Measurements from ENCODE around the gene ZCWPW1. TPM values are rescaled to one million over a fixed set of nuclear protein-coding genes. Genes with fewer than 3 reads are reported as not detected.
"Not testable (repeated sequence)": the region's sequence is repeated elsewhere in the genome, so short reads cannot be mapped to it uniquely, and the experiment has no call there.

ZCWPW1 gene
- total RNA-seq, 2 donors from 2014 or later, result 1.6 to 3.3 TPM

DNA sequence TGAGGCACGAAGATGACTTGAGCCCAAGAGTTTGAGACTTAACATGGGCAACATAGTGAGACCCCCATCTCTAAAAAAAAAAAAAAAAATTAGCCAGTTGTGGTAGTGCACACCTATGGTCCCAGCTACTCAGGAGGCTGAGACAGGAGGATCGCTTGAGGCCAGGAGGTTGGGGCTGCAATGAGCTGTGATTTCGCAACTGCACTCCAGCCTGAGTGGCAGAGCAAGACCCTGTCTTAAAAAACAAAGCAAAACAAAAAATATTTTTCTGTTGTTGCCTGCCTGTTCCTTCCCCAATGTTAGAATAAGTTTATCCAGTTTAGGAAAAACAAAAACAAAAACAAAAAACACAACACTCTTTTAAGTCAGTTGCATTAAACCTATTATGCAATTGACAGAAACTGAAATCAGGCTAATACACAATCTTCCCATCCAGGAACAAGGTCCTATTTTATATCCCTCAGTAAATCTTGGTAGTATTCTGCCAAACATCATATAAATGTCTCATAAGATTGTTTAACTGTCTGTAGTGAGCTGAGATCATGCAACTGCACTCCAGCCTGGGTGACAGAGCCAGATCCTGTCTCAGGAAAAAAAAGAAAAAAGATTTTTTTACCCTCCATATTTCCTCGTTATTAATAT is 50.3 kb downstream of the ZCWPW1 start:
- H3K4me3 ChIP-seq, result no peak overlapping the region
- intact Hi-C loops (cut with DNase I), result no loop called here
- no peaks in the 10 kb centered on the region for H3K27me3 ChIP-seq
- H3K9me3 ChIP-seq, result no peaks in the 10 kb centered on the region
- H3K4me1 ChIP-seq, result no peaks in the 10 kb centered on the region
- ATAC-seq, result no peak
- H3K27ac ChIP-seq, result no peak overlapping the region
- no peak for DNase-seq
- H3K36me3 ChIP-seq (replicated peaks in 1 of 2; ENCODE audit: insufficient read depth in 1 of 2, low read depth in 2 of 2), result no peaks in the 10 kb centered on the region
- 80 to 83% methylated on average over 4 of the region's 4 CpGs for WGBS, 2 donors
- no peak for TF ChIP-seq POLR2A (IDR thresholded peaks at IDR 0.05)
- TF ChIP-seq, protein P1, sequence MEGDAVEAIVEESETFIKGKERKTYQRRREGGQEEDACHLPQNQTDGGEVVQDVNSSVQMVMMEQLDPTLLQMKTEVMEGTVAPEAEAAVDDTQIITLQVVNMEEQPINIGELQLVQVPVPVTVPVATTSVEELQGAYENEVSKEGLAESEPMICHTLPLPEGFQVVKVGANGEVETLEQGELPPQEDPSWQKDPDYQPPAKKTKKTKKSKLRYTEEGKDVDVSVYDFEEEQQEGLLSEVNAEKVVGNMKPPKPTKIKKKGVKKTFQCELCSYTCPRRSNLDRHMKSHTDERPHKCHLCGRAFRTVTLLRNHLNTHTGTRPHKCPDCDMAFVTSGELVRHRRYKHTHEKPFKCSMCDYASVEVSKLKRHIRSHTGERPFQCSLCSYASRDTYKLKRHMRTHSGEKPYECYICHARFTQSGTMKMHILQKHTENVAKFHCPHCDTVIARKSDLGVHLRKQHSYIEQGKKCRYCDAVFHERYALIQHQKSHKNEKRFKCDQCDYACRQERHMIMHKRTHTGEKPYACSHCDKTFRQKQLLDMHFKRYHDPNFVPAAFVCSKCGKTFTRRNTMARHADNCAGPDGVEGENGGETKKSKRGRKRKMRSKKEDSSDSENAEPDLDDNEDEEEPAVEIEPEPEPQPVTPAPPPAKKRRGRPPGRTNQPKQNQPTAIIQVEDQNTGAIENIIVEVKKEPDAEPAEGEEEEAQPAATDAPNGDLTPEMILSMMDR (IDR thresholded peaks at IDR 0.05), result no peak

DNA sequence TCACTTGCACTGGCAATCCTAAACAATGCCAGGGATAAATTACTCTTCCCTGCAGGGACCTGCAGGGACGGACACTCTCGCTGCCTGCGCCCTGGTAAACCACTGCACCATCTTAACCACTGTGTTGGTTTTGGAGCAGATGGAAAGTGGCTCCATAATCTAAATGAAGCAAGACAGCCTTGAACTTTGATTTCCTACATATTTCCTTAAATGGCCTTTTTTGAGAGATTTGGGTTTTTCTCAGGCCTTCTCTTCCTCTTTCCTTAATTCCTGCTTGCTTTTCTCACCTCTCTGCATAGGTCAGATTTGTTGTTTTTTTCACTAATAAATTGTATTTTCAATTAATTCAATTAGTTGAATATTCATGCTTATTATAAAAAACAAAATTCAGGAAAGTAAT is 52.4 kb downstream of the ZCWPW1 start:
- Histone ChIP-seq H3K4me1 (no peaks in the 10 kb centered on the region), H3K27me3 (no peaks in the 10 kb centered on the region), H3K9me3 (no peaks in the 10 kb centered on the region), H3K4me3 (no peak overlapping the region), H3K27ac (no peak overlapping the region), H3K36me3 (replicated peaks in 1 of 2; ENCODE audit: insufficient read depth in 1 of 2, low read depth in 2 of 2) (no peaks in the 10 kb centered on the region)
- no peak for DNase-seq
- no peak for ATAC-seq
- WGBS, 2 donors, result 93% methylated on average over 3 of the region's 3 CpGs
- intact Hi-C loops (cut with DNase I), result no loop called here
- TF ChIP-seq, protein P1 (IDR thresholded peaks at IDR 0.05), result no peak

DNA sequence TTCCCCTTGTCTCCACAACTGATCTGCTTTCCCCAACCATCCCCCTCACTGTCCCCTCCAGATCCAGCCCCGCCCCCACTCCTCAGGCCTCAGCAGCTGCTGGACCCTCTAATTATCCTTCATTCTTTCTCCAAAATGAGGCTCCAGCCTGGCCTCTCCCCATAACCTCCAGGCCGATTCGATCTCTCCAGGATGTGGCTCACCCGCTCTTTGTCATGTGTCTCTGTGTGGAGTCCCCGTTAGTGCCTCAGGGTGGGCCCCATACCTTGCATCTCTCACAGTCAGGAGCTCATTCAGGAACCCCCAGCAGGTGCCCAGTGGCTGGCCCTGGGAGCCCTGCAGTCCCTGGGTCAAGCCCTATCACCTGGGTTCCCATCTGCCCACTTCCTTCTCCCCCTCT is 53.9 kb downstream of the ZCWPW1 start:
- no peak for TF ChIP-seq POLR2A (IDR thresholded peaks at IDR 0.05)
- TF ChIP-seq, protein P1 (IDR thresholded peaks at IDR 0.05), result no peak
- no peak overlapping the region for H3K4me3 ChIP-seq
- no peak for DNase-seq
- WGBS, 2 donors, result 58 to 72% methylated on average over 5 of the region's 5 CpGs
- H3K36me3 ChIP-seq (replicated peaks in 1 of 2; ENCODE audit: insufficient read depth in 1 of 2, low read depth in 2 of 2), result no peaks in the 10 kb centered on the region
- no peak overlapping the region for H3K27ac ChIP-seq
- no peaks in the 10 kb centered on the region for H3K9me3 ChIP-seq
- intact Hi-C loops (cut with DNase I), result no loop called here
- no peaks in the 10 kb centered on the region for H3K27me3 ChIP-seq
- no peak for ATAC-seq
- H3K4me1 ChIP-seq, result no peaks in the 10 kb centered on the region

- H3K27me3 ChIP-seq, result not testable (repeated sequence)
These were observed 54.5 kb downstream of the ZCWPW1 start for GRCh38 chr7:100373870-100374598.

DNA sequence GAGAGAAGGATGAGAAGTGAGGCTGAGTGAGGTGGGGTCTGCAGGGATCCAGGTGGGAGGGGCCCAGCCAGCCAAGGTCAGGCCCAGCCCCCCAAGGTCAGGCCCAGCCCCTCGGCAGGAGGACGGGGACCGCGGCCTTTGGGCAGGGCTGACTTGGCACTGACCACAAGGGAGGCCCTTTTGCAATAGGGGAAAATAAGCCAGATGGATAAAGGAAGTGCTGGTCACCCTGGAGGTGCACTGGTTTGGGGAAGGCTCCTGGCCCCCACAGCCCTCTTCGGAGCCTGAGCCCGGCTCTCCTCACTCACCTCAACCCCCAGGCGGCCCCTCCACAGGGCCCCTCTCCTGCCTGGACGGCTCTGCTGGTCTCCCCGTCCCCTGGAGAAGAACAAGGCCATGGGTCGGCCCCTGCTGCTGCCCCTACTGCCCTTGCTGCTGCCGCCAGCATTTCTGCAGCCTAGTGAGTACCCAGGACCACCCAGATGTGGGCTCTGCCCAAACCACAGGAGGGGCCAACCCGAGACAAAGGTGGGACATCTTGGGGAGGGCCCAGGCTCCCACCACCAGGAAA is 55.2 kb downstream of the ZCWPW1 start, which contains the start of gene PILRA:
Gene PILRA, plus strand, starts transcription at position 227 of the 571 bp plus-strand sequence. Its CDS starts 170 bp downstream, at position 397.
- ATAC-seq (peak; percentile 6), DNase-seq (no peak)
- H3K4me1 ChIP-seq, result no peaks in the 10 kb centered on the region
- 32 to 70% methylated on average over 2 to 11 of the region's 12 CpGs for WGBS, 2 donors
- no peaks in the 10 kb centered on the region for H3K27me3 ChIP-seq
- no peaks in the 10 kb centered on the region for H3K9me3 ChIP-seq
- H3K27ac ChIP-seq, result peak within 1 kb of the TSS in 1 of 4 donors; percentile 61
- TF ChIP-seq POLR2A (IDR thresholded peaks at IDR 0.05), result peak in 2 of 3 donors; percentile 17 to 25
- TF ChIP-seq, protein P1 (IDR thresholded peaks at IDR 0.05), result no peak
- intact Hi-C loops (cut with DNase I), result no loop called here
- H3K4me3 ChIP-seq, result no peak within 1 kb of the TSS
- H3K36me3 ChIP-seq (replicated peaks in 1 of 2; ENCODE audit: insufficient read depth in 1 of 2, low read depth in 2 of 2), result no peaks in the 10 kb centered on the region

More at GRCh38 chr7:100373870-100374598, 54.5 kb downstream of the ZCWPW1 start:
- H3K4me1 ChIP-seq; intact Hi-C loops (cut with DNase I); H3K9me3 ChIP-seq; H3K36me3 ChIP-seq (replicated peaks in 1 of 2; ENCODE audit: insufficient read depth in 1 of 2, low read depth in 2 of 2); H3K4me3 ChIP-seq; ATAC-seq; DNase-seq: not testable (repeated sequence)
- H3K27ac ChIP-seq, result peak overlapping the region in 1 of 4 donors; percentile 61
- 60 to 63% methylated on average over 11 to 15 of the region's 15 CpGs for WGBS, 2 donors
